Measurements from ENCODE around the gene SOCS7.

DNA sequence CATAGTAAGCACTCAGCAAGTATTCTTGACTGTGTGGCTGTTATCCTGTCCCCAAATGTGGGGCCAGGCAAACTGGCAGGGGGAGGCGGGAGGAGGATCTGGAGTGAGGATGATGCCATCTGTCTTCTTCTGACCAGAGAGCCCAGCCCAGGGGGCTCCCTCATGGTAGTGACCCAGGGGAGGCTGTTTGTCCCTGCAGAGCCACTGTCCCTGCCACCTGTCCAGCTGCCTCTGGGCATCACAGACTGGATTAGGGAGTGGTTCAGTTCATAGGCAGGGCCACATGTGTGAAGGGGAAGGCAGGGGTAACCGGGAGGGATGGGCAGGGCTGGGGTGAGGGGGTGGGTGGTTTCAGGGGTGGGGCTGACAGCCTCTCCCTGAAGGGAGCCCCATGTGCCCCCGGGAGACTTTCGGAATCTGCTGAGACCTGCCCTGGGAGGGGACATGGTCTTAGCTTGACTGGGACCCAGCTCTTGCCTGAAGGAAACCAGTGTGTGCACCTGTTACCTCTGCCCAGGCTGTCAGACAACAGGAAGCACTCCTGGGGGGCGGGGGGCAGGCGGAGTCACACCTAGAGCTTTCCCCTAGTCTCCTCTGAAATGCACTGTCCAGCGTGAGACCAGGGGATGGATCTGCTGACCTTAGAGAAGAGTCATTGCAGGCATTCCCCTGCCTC is 91.8 kb downstream of the SOCS7 start:
- TF ChIP-seq RELA (IDR thresholded peaks at IDR 0.05; ENCODE audit: borderline replicate concordance, partially characterized antibody) (no peak), JUND (IDR thresholded peaks at IDR 0.05; ENCODE audit: low read depth, low read length) (no peak), FOXM1 (IDR thresholded peaks at IDR 0.05; ENCODE audit: low read depth, low read length) (no peak), NRF1 (conservative IDR thresholded peaks at IDR 0.05; ENCODE audit: low read depth, low read length) (no peak), BCL11A (IDR thresholded peaks at IDR 0.05; ENCODE audit: low read depth, low read length) (no peak), POLR2A (IDR thresholded peaks at IDR 0.05; ENCODE audit: low read depth, low read length) (no peak)
- TF ChIP-seq, protein P1, sequence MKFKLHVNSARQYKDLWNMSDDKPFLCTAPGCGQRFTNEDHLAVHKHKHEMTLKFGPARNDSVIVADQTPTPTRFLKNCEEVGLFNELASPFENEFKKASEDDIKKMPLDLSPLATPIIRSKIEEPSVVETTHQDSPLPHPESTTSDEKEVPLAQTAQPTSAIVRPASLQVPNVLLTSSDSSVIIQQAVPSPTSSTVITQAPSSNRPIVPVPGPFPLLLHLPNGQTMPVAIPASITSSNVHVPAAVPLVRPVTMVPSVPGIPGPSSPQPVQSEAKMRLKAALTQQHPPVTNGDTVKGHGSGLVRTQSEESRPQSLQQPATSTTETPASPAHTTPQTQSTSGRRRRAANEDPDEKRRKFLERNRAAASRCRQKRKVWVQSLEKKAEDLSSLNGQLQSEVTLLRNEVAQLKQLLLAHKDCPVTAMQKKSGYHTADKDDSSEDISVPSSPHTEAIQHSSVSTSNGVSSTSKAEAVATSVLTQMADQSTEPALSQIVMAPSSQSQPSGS (IDR thresholded peaks at IDR 0.05; ENCODE audit: low read length) = no peak

Data from GM12878 (cell line).